HL-60/S4 treated with phorbol 12-myristate 13-acetate at 8.2 ng/mL for 4 days and 3 days (cell line): Measurements from ENCODE around the gene DHX58.

ENCODE experiments used
- in situ Hi-C: fragments of 300-500 bp; cut with MboI; formaldehyde crosslinking; loops from 2 replicates; pipeline ENCODE4 v1.15.0; 2022; ENCODE audit warnings: low sequenced_read_pairs

DHX58 gene

DNA sequence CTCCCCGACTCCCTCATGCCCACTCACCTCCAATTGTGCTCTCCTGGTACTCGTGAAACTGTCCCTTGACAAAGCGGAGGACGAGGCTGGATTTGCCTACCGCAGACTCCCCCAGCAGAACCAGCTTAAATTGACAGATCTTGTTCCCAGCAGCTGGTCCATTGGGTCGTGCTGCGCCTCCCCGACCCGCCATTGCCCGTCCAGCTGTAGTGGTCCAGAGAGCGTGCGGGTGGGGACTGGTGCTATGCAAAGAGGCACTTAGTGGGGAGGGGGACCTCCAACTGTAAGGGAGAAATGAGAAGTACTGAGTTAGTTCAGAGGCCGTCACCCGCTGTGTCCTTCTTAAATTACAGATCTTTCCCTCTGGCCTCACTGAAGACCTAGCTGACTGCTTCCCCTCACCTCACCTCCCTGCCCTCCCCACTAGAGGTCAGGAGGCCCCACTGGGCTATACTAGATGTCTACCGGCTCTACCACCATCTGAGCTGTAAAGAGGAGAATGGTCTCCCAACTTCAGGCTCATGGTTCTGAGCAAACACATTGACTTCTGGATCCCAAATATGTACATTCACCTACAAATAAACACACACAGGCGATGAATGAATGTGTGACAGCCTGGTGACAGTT, 17.9 kb upstream of the DHX58 start:
- in situ Hi-C loops, result no loop called here

GRCh38 chr17:42129109-42129837, 16.8 kb upstream of the DHX58 start:
- in situ Hi-C loops, result no loop called here

GRCh38 chr17:42127414-42127813, 14.9 kb upstream of the DHX58 start:
- in situ Hi-C loops, result no loop called here

DNA sequence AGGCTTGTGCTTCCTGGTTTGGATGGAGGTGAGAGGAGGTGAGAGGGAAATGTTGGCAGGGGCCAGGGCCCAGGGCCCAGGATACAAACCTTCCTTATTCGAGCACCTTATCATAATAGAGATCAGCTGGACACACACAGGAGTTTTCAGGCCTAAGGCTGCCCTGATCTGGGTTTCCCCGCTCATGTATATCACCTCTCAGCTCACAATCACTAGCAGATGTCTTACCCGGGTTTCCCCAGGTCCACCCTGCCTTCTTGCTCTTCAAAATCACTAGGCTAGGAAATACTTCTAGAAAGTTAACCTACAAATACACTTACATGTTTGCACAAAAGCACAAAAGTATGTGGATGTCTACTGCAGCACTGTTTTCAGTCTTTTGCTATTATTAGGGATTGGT, 14.3 kb upstream of the DHX58 start:
- in situ Hi-C loops, result no loop called here

DNA sequence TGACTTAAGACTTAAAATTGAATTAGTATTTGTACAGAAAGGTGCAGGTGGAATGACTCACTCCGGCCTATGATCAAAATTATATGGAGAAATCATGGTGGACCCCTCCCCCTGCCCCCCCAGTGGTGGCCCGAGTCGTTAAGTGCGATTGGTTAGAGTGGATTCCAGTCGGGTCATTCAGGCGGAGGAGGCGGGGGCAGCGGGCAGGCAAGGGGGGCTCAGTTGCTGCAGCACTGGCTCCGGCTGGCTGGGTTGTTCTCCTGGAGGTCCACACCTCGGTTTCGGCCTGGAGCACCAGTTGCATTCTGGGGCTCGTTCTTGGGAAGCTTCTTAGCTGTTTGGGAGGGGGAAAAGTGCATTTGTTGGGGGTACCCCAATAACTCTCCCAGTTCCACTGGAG, 13.1 kb upstream of the DHX58 start:
- in situ Hi-C loops, result no loop called here

GRCh38 chr17:42124256-42124655, 11.7 kb upstream of the DHX58 start:
- in situ Hi-C loops, result no loop called here

- in situ Hi-C loops, result no loop called here
Observed at GRCh38 chr17:42122371-42123303, 10.1 kb upstream of the DHX58 start, which contains the start of gene HSPB9. HSPB9 (plus strand) TSS chr17:42122804; CDS start chr17:42122851, 47 bp downstream.

DNA sequence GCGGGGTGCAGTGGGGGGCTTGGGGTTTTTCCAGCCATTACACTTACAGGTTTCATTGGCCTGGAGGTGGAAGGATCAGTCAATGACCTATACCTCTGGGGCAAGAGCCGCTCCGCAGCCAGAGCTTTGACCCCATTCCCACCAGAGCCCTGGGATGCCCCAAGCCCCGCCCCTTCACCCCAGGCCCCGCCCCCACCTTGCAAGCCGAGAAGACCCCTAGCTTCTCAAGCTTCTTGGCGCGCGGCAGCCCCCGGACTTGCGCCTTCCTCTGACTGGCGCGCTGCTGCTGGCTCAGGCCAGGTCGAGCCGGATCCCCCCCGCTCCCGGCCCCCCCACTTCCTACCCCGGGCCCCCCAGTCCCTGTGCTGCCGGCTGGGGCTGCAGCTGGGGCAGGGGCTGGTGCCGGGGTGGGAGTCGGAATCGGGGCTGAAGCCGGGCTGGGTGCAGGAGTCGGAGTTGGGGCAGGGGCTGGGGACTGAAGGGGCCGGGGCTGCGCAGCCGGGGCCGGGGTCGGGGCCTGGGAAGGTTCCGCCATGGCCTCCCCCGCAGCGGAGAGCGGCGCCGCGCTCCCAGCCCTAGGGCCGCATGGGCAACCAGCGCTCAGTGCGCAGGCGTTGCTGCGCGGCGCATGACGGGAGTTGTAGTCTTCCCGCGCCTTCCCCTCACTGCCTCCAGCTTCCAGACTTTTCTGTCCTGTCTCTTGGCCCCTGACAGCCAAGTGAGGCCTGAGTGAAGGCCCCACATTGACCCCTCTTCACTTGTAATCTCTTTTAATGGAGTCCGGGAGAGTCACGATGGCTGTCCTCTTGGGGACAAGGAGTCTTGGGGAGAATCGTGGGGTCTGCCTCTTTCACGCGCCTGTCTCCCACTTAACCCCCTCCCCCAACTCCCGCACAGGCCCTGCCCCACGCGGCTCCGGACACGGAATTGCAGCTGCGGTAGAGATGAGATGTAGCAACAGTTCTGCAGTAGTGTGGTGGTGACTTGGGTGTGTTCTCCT, 8.6 kb upstream of the DHX58 start, which contains the start of gene KAT2A:
TSS of gene KAT2A (minus strand) at position 598 of the 1,000 bp plus-strand sequence. CDS start at position 535, 63 bp downstream.
- in situ Hi-C loops, result no loop called here

DNA sequence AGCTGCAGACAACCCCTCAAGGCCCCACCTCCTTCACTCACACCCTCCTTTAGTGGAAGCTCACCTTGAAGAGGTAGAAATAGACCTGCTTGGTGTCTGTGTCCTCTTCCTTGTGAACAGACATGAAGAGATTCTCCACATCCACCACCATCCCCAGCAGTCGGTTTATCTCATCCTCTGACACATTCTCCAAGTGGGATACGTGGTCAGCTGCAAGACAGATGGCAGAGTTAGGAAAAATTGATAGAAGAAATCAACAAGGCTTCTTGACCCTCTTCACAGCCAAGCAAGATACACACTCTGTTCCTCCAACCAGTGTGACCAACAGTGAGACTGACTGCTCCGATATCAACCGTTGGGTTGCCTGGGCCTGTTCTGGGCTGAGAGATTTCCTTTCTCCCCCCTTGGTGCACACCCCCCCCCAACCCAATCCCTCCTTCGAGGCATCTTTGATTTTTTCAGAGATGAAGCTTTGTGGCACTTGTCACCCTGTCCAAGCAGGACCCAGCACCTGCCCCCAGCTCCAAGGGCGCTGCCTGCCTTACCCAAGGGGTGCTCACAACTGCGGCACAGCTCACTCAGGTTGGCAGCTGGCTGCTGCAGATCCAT, 7.8 kb upstream of the DHX58 start:
- in situ Hi-C loops, result no loop called here

DNA sequence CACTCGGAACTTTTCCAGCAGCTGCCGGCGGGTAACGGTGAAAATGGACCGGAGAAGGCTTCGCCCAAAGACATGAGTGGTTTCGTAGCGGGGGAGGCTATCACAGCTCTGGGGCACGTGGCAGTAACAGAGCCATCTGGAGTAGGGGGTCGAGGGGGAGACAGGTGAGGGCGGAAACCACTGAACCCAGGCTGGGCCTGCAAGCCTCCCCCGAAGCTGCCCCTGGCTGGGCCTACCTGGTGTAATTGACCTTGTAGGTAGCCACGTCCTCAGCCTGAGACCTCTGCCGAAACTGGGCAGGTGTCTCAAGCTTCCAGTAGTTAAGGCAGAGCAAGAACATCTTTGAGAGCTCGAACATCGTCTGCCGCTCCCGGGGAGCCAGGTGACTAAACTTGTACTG, 6.8 kb upstream of the DHX58 start:
- in situ Hi-C loops, result loop anchor here (10.0 kb wide), 1 partner anchor 154 kb away; the partner anchor contains the start of gene CNP

DNA sequence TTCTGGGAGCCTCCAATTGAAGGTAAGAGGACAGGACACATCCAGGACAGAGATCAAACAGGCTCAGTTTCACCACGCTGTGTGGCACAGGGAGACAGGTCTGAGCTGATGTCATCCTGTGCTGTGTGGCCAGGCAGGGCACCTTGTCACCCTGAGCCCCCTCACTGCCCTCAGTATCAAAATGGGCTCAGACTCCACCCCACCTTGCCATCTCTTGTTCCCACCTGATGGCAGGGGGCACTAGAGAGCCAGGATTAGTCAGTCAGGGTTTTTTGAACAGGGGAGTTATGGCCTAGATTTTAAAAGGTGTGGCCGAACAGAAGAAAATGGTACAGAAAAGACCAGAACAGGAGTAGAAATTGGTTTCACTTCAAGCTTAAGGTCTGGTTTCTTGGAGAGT, 6.0 kb upstream of the DHX58 start:
- in situ Hi-C loops, result loop anchor here (10.0 kb wide), 1 partner anchor 154 kb away; the partner anchor contains the start of gene CNP

GRCh38 chr17:42118126-42118510, 5.6 kb upstream of the DHX58 start:
- in situ Hi-C loops, result loop anchor here (10.0 kb wide), 1 partner anchor 153 kb away; the partner anchor contains the start of gene CNP

- in situ Hi-C loops, result loop anchor here (10.0 kb wide), 1 partner anchor 153 kb away; the partner anchor contains the start of gene CNP
Observed at GRCh38 chr17:42117397-42118125, 5.0 kb upstream of the DHX58 start.

GRCh38 chr17:42116705-42117396, 4.3 kb upstream of the DHX58 start:
- in situ Hi-C loops, result loop anchor here (10.0 kb wide), 1 partner anchor 152 kb away; the partner anchor contains the start of gene CNP

DNA sequence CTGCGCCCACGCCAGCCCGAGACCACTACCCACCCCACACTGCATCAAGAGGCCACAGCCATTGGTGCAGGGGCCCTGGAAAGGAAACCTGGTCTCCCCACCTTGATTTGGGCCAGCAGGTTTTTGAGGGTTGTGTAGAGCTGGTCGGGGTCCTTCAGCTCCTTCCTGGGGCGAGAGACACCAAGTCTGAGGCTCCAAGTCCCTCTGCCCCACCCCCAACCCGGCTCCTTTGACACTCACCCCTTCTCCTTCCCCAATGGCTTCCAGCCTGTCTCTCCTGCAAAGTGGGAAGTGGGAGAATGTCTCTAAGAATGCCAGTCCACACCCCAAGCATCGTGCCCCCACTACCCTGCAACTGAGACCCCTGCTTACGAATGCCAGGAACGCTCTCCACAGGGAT, 1.6 kb upstream of the DHX58 start:
- in situ Hi-C loops, result loop anchor here (10.0 kb wide), 1 partner anchor 149 kb away; the partner anchor contains the start of gene CNP

- in situ Hi-C loops, result loop anchor here (10.0 kb wide), 1 partner anchor 149 kb away; the partner anchor contains the start of gene CNP
Observed at GRCh38 chr17:42113293-42114069, 967 bp upstream of the DHX58 start.
